Keratinocyte (primary cell): ENCODE results near the gene FHOD1. TPM values are rescaled to one million over a fixed set of nuclear protein-coding genes. Genes with fewer than 3 reads are reported as not detected.

Source experiments
- DNase-seq: peaks from one replicate; pipeline ENCODE4 v3.0.0-alpha.2; 2011; ENCODE audit warnings: low read depth, missing footprints, low spot score
- FAIRE-seq: peaks from 2 replicates; lab custom pipeline; 2011; peaks lifted over from hg19 to GRCh38; lab: Jason Lieb, UNC
- H2AFZ ChIP-seq: 2 replicates; pipeline ENCODE4 v1.6.0; 2012; ENCODE audit warnings: low read length, control low read depth, inconsistent platforms; ENCODE audit not compliant: control insufficient read depth
- H3K27ac ChIP-seq: 2 replicates; pipeline ENCODE4 v1.5.1; 2011; ENCODE audit warnings: low read length; ENCODE audit not compliant: control insufficient read depth, insufficient read depth
- H3K27me3 ChIP-seq: 3 replicates; pipeline ENCODE4 v1.6.0; 2011; ENCODE audit warnings: low read length; ENCODE audit not compliant: control insufficient read depth, insufficient read depth; ENCODE audit errors: extremely low read depth
- H3K36me3 ChIP-seq, 2 experiments: 2 replicates in 1 of 2; 3 replicates in 1 of 2; pipeline ENCODE4 v1.5.1; 2011; ENCODE audit warnings: low read length in 2 of 2, mild to moderate bottlenecking in 1 of 2; ENCODE audit not compliant: control insufficient read depth in 2 of 2, insufficient read depth in 2 of 2; ENCODE audit errors: extremely low read depth in 1 of 2
- H3K4me1 ChIP-seq: 3 replicates; pipeline ENCODE4 v1.5.1; 2011; ENCODE audit warnings: low read length; ENCODE audit not compliant: control insufficient read depth, insufficient read depth; ENCODE audit errors: extremely low read depth
- H3K4me2 ChIP-seq: 3 replicates; pipeline ENCODE4 v1.6.0; 2011; ENCODE audit warnings: low read depth, low read length; ENCODE audit not compliant: control insufficient read depth, insufficient read depth; ENCODE audit errors: extremely low read depth
- H3K4me3 ChIP-seq, 3 experiments: fragments of 200-600 bp in 1 of 3; sonication (generic) in 1 of 3; 2 replicates in 2 of 3; 3 replicates in 1 of 3; pipeline ENCODE4 v1.5.1; 2011 to 2016; ENCODE audit warnings: low read length in 3 of 3, mild to moderate bottlenecking in 3 of 3, control low read depth in 2 of 3, inconsistent platforms in 1 of 3, low read depth in 1 of 3, mixed read lengths in 1 of 3, mixed run types in 1 of 3, moderate library complexity in 1 of 3; ENCODE audit not compliant: control insufficient read depth in 2 of 3, insufficient read depth in 2 of 3; ENCODE audit errors: extremely low read depth in 1 of 3
- H3K79me2 ChIP-seq: 2 replicates; pipeline ENCODE4 v1.6.0; 2012; ENCODE audit warnings: low read length; ENCODE audit not compliant: control insufficient read depth, insufficient read depth
- H3K9ac ChIP-seq: 3 replicates; pipeline ENCODE4 v1.6.0; 2011; ENCODE audit warnings: low read length; ENCODE audit not compliant: control insufficient read depth, insufficient read depth; ENCODE audit errors: extremely low read depth
- H3K9me1 ChIP-seq: 3 replicates; pipeline ENCODE4 v1.6.0; 2011; ENCODE audit warnings: low read length; ENCODE audit not compliant: control insufficient read depth, insufficient read depth; ENCODE audit errors: extremely low read depth
- H3K9me3 ChIP-seq: 2 replicates; pipeline ENCODE4 v1.5.1; 2012; ENCODE audit warnings: low read depth, low read length; ENCODE audit not compliant: control insufficient read depth
- H4K20me1 ChIP-seq: 3 replicates; pipeline ENCODE4 v1.6.0; 2011; ENCODE audit warnings: low read length; ENCODE audit not compliant: control insufficient read depth, insufficient read depth; ENCODE audit errors: extremely low read depth
- EZH2 ChIP-seq: IDR thresholded peaks from one replicate; pipeline ENCODE4 v1.6.1; 2012; ENCODE audit warnings: inconsistent platforms, mild to moderate bottlenecking, low read length, moderate library complexity
- dilution Hi-C: fragments of 300-500 bp; cut with MboI; formaldehyde crosslinking; loops from one replicate; pipeline ENCODE4 v1.7.0; 2020; ENCODE audit warnings: low sequenced_read_pairs; ENCODE audit not compliant: extremely low pct_ligation_motif_present
- polyA plus RNA-seq, 5 experiments: library from polyadenylated mRNA; depleted of rRNA in 3 of 5; stranded (reverse) in 3 of 5; stranded (forward) in 1 of 5; unstranded in 1 of 5; fragments of >200 nt; gene quantifications; 1 replicate in 1 of 5; 2 replicates in 3 of 5; 3 replicates in 1 of 5; pipeline versions ENCODE4 v1.2.1 to v1.2.3, GENCODE V29; 2011 to 2012; ENCODE audit warnings: missing spikeins in 2 of 5, low read depth in 1 of 5, low replicate concordance in 1 of 5
- TF ChIP-seq, protein P1 (sequence below), 3 experiments: IDR thresholded peaks in 1 of 3; conservative IDR thresholded peaks in 1 of 3; optimal IDR thresholded peaks in 1 of 3; 2 replicates in 2 of 3; 3 replicates in 1 of 3; pipeline versions ENCODE3 to v1.5.1; 2011; ENCODE audit warnings: low read length in 3 of 3, mild to moderate bottlenecking in 3 of 3, moderate library complexity in 2 of 3, control low read depth in 1 of 3, inconsistent platforms in 1 of 3; ENCODE audit not compliant: insufficient read depth in 2 of 3; ENCODE audit errors: extremely low read depth in 1 of 3

The FHOD1 gene
- polyA plus RNA-seq, 1 donor (not counting 4 experiments of a cell fraction or from before 2014, with no cell fraction given) = 29.4 TPM

DNA sequence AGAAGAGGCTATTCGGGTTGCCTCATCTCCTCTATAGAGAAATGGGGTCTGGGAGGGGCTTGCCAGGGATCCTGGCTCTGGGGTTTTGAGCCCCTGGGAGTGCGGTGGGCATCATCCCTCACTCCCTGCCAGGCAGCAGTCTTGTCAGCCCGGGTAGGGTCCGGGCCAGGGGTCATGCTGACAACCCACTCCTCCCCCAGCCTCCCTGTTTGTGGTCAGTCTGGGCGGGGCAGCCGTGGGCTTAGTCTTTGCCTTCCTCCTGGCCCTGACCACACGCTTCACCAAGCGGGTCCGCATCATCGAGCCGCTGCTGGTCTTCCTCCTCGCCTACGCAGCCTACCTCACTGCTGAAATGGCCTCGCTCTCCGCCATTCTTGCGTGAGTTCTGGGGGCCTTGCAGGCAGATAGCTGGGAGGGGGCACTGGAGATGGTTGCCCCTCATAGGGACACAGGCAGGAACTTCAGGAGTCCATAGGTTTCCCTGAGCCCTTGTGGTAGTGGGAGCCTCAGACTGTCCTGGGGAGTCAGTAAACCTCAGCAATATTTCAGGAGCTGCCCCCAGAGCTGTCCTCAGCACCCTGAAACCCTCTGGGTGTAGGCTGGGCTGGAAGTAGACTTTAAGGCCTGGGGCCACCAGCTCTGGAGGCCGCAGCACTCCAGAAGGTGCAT lies 8.4 kb upstream of the FHOD1 start:
- no peaks in the 10 kb centered on the region for H3K79me2 ChIP-seq
- no peak overlapping the region for H3K27ac ChIP-seq
- no peaks in the 10 kb centered on the region for H3K9me3 ChIP-seq
- H3K4me1 ChIP-seq = no peaks in the 10 kb centered on the region
- no peak overlapping the region for H3K9ac ChIP-seq
- H3K9me1 ChIP-seq = no peaks in the 10 kb centered on the region
- H2AFZ ChIP-seq = no peak overlapping the region
- no peak for TF ChIP-seq EZH2
- TF ChIP-seq, protein P1, sequence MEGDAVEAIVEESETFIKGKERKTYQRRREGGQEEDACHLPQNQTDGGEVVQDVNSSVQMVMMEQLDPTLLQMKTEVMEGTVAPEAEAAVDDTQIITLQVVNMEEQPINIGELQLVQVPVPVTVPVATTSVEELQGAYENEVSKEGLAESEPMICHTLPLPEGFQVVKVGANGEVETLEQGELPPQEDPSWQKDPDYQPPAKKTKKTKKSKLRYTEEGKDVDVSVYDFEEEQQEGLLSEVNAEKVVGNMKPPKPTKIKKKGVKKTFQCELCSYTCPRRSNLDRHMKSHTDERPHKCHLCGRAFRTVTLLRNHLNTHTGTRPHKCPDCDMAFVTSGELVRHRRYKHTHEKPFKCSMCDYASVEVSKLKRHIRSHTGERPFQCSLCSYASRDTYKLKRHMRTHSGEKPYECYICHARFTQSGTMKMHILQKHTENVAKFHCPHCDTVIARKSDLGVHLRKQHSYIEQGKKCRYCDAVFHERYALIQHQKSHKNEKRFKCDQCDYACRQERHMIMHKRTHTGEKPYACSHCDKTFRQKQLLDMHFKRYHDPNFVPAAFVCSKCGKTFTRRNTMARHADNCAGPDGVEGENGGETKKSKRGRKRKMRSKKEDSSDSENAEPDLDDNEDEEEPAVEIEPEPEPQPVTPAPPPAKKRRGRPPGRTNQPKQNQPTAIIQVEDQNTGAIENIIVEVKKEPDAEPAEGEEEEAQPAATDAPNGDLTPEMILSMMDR (optimal IDR thresholded peaks at IDR 0.05 in 1 of 3, IDR thresholded peaks at IDR 0.05 in 1 of 3, conservative IDR thresholded peaks at IDR 0.05 in 1 of 3; ENCODE audit: extremely low read depth in 1 of 3, insufficient read depth in 2 of 3, low read length in 3 of 3) = no peak
- H3K36me3 ChIP-seq = no peaks in the 10 kb centered on the region
- dilution Hi-C loops = no loop called here
- H3K27me3 ChIP-seq = no peaks in the 10 kb centered on the region
- FAIRE-seq = no peak
- H3K4me2 ChIP-seq = no peak overlapping the region
- no peak for DNase-seq
- no peak overlapping the region for H3K4me3 ChIP-seq
- no peaks in the 10 kb centered on the region for H4K20me1 ChIP-seq

DNA sequence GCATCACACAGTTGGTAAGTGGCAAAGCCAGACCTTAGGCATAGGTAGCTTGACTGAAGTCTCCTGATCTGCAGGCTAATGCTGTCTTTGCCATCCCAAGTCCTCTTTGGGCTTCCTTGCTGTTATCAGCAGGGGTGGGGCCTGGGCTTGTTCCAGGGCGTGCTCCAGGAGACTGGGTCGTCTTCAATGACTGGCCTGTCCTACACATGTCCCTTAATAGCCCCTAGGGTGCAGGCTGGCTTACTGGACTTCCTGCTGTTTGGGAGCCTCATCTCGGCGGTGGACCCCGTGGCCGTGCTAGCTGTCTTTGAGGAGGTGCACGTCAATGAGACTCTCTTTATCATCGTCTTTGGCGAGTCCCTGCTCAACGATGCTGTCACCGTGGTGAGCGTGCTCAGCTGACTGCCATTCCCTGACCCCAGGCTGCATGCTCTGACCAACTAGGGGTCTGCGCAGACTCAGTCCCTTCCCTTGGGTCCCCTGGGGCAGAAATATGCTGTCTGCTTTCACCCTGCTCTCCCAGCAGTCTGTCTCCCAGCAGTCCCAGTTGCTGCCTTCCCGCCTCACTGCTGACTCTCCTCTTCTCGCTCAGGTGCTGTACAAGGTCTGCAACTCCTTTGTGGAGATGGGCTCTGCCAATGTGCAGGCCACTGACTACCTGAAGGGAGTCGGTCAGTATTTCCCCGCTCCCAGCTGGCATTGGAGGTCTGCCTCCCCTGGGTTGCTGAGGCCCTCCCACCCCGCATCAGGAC lies 7.7 kb upstream of the FHOD1 start:
- Histone ChIP-seq H3K4me2 (no peak overlapping the region), H3K79me2 (no peaks in the 10 kb centered on the region), H2AFZ (no peak overlapping the region), H3K4me3 (no peak overlapping the region), H3K27ac (no peak overlapping the region), H3K27me3 (peaks cover 5% of the 10 kb centered on the region), H3K4me1 (no peaks in the 10 kb centered on the region), H3K9me1 (no peaks in the 10 kb centered on the region), H3K36me3 (no peaks in the 10 kb centered on the region), H4K20me1 (no peaks in the 10 kb centered on the region), H3K9ac (no peak overlapping the region), H3K9me3 (no peaks in the 10 kb centered on the region)
- FAIRE-seq = no peak
- no peak for TF ChIP-seq EZH2
- TF ChIP-seq, protein P1 (optimal IDR thresholded peaks at IDR 0.05 in 1 of 3, IDR thresholded peaks at IDR 0.05 in 1 of 3, conservative IDR thresholded peaks at IDR 0.05 in 1 of 3; ENCODE audit: extremely low read depth in 1 of 3, insufficient read depth in 2 of 3, low read length in 3 of 3) = no peak
- dilution Hi-C loops = no loop called here
- no peak for DNase-seq
